Posterior vena cava (tissue), 2 donors: ENCODE results near the gene RPTOR. TPM values are rescaled to one million over a fixed set of nuclear protein-coding genes. Genes with fewer than 3 reads are reported as not detected.

ENCODE experiments used
- DNase-seq: peaks from one replicate; pipeline ENCODE4 v3.0.0-alpha.2; 2020; ENCODE audit warnings: low spot score
- intact Hi-C, 2 donors: fragments of 100-400 bp; cut with DNase I; formaldehyde crosslinking; loops; one replicate each; pipeline versions ENCODE4 v1.14.1 to v1.14.2; 2022 to 2023
- total RNA-seq, 2 donors: library from RNA; stranded (reverse); fragmentation: NEBNext Ultra II Directional; extraction: Animal tissue kit (Norgen Biotek cat#: 25700); gene quantifications; one replicate each; pipeline ENCODE4 v1.2.1, GENCODE V29; 2021
- donor health status: DM: yes; HTN: yes; CAD: no.
- donor health status: DM: yes; HTN: yes; CAD: no.

RPTOR gene
- total RNA-seq, 2 donors from 2014 or later = 30.1 to 44.1 TPM

GRCh38 chr17:80877729-80878303 is 333.2 kb downstream of the RPTOR start:
- intact Hi-C loops = no loop called here
- DNase-seq = no peak

GRCh38 chr17:80878876-80879722 is 334.5 kb downstream of the RPTOR start:
- intact Hi-C loops = no loop called here
- peak; percentile 75 for DNase-seq

GRCh38 chr17:80879723-80880647 is 335.3 kb downstream of the RPTOR start:
- peak; percentile 69 for DNase-seq
- intact Hi-C loops = no loop called here

GRCh38 chr17:80880648-80880985 is 336.0 kb downstream of the RPTOR start:
- intact Hi-C loops = no loop called here
- DNase-seq = no peak

- intact Hi-C loops = no loop called here
- DNase-seq = peak; percentile 37
Observed at GRCh38 chr17:80881306-80881705, 336.7 kb downstream of the RPTOR start.

- peak; percentile 62 for DNase-seq
- intact Hi-C loops = no loop called here
Observed at GRCh38 chr17:80882323-80882722, 337.7 kb downstream of the RPTOR start.

GRCh38 chr17:80882926-80883685 is 338.5 kb downstream of the RPTOR start:
- intact Hi-C loops = no loop called here
- DNase-seq = peak; percentile 68

- peak; percentile 72 for DNase-seq
Observed at GRCh38 chr17:80883831-80884735, 339.4 kb downstream of the RPTOR start.

GRCh38 chr17:80884811-80885210 is 340.2 kb downstream of the RPTOR start:
- peak; percentile 75 for DNase-seq
- intact Hi-C loops = no loop called here

More at GRCh38 chr17:80883831-80884735, 339.4 kb downstream of the RPTOR start:
- intact Hi-C loops = no loop called here

GRCh38 chr17:80885947-80886582 is 341.4 kb downstream of the RPTOR start:
- intact Hi-C loops = no loop called here
- peak; percentile 66 for DNase-seq

GRCh38 chr17:80886641-80887573 is 342.3 kb downstream of the RPTOR start:
- intact Hi-C loops = no loop called here
- DNase-seq = peak; percentile 61

GRCh38 chr17:80887639-80888175 is 343.1 kb downstream of the RPTOR start:
- intact Hi-C loops = no loop called here
- DNase-seq = peak; percentile 41

GRCh38 chr17:80888276-80889160 is 343.9 kb downstream of the RPTOR start:
- intact Hi-C loops = no loop called here
- DNase-seq = peak; percentile 69

- DNase-seq = peak; percentile 68
- intact Hi-C loops = no loop called here
Observed at GRCh38 chr17:80889231-80890195, 344.9 kb downstream of the RPTOR start.
